ENCODE results near the gene TNFSF18.
A peak's percentile ranks its signal among the peaks of the same experiment; 100 is the strongest.

TNFSF18 gene

DNA sequence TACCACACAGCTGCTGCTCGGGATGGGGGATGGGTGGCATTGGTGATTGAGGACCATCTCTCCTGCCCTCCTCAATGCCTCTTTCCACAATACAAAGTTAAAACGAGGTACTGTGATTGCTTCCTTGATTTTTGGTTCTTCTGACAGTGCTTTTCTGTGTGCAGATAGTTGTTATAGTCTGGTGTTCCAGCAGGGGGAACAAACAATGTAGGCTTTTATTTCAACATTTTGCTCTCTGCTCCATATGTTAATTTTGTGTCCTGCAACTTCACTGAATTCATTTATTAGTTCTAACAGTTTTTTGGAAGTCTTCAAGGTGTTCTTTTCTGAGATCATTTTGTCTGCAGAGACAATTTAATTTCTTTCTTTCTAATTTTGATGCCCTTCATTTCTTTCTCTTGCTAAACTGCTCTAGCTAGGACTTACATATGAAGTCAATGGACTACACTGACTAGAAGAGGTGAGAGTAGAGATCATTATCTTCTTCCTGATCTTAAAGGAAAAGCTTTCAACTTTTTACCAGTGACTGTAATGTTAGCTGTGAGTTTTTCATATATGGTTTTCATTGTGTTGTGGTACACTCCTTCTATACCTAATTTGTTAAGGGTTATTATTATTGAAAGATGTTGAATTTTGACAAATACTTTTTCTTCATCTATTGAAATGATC is 45.4 kb downstream of the TNFSF18 start:
- no peak overlapping the region for H3K4me3 ChIP-seq (ENCODE audit: control insufficient read depth, low read depth, low read length)
- DNase-seq (ENCODE audit: low read depth), result no peak
- TF ChIP-seq, protein P1, sequence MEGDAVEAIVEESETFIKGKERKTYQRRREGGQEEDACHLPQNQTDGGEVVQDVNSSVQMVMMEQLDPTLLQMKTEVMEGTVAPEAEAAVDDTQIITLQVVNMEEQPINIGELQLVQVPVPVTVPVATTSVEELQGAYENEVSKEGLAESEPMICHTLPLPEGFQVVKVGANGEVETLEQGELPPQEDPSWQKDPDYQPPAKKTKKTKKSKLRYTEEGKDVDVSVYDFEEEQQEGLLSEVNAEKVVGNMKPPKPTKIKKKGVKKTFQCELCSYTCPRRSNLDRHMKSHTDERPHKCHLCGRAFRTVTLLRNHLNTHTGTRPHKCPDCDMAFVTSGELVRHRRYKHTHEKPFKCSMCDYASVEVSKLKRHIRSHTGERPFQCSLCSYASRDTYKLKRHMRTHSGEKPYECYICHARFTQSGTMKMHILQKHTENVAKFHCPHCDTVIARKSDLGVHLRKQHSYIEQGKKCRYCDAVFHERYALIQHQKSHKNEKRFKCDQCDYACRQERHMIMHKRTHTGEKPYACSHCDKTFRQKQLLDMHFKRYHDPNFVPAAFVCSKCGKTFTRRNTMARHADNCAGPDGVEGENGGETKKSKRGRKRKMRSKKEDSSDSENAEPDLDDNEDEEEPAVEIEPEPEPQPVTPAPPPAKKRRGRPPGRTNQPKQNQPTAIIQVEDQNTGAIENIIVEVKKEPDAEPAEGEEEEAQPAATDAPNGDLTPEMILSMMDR (conservative IDR thresholded peaks at IDR 0.05; ENCODE audit: control insufficient read depth, insufficient read depth, low read depth, low read length), result peak; percentile 16

DNA sequence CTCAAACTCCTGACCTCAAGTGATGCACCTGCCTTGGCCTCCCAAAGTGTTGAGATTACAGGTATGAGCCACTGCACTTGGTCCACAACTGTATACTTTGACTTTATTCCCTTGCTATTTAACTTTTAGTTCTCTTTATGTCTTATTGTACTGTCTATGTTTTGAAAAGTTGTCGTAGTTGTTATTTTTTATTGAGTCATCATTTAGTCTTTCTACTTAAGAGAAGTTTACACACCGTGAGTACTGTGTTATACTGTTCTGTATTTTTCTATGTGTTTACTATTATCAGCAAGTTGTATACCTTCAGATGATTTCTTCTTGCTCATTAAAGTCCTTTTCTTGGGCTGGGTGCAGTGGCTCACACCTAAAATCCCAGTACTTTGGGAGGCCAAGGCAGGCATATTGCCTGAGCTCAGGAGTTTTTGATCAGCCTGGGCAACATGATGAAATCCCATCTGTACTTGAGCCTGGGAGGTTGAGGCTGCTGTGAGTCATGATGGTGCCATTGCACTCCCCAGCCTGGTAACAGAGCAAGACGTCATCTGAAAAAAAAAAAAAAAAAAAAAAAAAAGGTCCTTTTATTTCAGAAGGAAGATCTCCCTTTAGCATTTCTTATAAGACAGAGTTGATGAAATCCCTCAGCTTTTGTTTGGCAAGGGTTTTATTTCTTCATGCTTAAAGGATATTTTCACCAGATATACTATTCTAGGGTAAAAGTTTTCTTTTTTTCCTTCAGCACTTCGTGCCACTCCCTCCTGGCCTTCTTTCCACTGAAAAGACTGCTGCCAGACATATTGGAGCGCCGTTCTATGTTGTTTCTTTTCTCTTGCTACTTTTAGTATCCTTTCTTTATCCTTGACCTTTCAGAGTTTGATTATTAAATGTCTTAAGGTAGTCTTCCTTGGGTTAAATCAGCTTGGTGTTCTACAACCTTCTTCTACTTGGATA is 47.6 kb downstream of the TNFSF18 start:
- TF ChIP-seq, protein P1 (conservative IDR thresholded peaks at IDR 0.05; ENCODE audit: control insufficient read depth, insufficient read depth, low read depth, low read length), result no peak
- no peak overlapping the region for H3K4me3 ChIP-seq (ENCODE audit: control insufficient read depth, low read depth, low read length)
- peak; percentile 96 for DNase-seq (ENCODE audit: low read depth)

DNA sequence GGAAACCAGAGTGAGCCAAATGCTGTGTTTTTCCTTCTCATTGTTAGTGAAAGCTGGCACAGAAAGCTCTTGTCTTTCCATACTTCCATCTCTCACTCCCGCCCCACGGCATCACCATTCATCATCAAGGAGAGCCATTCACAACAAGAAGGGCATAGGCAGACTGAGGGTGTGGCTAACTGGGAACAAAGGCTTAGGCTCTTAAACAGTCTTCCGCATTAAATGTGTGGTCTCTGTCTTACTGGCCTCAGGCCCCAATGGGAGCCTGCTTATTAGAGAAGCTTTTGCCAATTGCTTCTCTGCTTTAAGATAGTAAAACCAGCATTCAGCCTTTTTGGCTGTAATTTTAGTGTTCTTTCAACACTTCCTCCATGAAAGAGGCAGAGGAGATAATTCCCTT is 51.4 kb downstream of the TNFSF18 start:
- no peak for DNase-seq (ENCODE audit: low read depth)
- TF ChIP-seq, protein P1 (conservative IDR thresholded peaks at IDR 0.05; ENCODE audit: control insufficient read depth, insufficient read depth, low read depth, low read length), result no peak
- no peak overlapping the region for H3K4me3 ChIP-seq (ENCODE audit: control insufficient read depth, low read depth, low read length)

DNA sequence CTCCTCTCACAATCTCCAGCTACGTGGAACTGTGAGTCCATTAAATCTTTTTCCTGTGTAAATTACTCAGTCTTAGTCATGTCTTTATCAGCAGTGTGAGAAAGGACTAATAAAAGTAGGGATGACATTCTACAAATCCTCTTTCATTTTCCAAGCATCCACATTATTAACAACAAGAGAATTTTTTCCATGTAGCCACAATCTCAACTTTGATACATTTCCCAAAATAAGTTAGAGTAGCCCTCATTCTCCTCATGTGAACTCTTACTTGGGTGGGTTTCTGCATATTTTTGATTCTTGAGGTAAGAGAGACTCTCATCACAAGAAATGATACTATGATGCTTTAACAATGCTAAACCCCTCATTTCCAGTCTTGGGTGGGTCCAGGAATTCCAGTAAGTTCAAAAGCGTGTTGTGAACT is 52.8 kb downstream of the TNFSF18 start:
- TF ChIP-seq, protein P1 (conservative IDR thresholded peaks at IDR 0.05; ENCODE audit: control insufficient read depth, insufficient read depth, low read depth, low read length), result no peak
- no peak for DNase-seq (ENCODE audit: low read depth)
- no peak overlapping the region for H3K4me3 ChIP-seq (ENCODE audit: control insufficient read depth, low read depth, low read length)

DNA sequence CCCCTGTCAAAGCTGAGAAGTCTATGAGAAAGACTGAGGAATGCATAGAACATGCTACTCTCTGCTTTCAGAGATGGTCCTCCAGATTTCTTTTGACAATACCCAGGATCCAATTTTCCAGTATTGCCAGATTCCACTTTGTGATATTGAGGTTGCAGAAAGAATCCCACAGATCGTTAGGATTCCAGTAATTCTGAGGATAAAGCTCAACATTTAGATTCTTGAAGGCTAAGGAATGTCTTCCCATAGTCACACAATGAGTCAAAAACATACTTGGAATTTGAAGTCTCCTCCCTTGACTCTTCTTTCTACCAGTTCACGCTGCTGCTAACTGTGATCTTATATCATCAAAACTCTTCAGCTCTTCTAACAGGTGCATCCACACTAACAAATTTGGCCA is 57.1 kb downstream of the TNFSF18 start:
- no peak overlapping the region for H3K4me3 ChIP-seq (ENCODE audit: control insufficient read depth, low read depth, low read length)
- DNase-seq (ENCODE audit: low read depth), result no peak
- TF ChIP-seq, protein P1 (conservative IDR thresholded peaks at IDR 0.05; ENCODE audit: control insufficient read depth, insufficient read depth, low read depth, low read length), result no peak

DNA sequence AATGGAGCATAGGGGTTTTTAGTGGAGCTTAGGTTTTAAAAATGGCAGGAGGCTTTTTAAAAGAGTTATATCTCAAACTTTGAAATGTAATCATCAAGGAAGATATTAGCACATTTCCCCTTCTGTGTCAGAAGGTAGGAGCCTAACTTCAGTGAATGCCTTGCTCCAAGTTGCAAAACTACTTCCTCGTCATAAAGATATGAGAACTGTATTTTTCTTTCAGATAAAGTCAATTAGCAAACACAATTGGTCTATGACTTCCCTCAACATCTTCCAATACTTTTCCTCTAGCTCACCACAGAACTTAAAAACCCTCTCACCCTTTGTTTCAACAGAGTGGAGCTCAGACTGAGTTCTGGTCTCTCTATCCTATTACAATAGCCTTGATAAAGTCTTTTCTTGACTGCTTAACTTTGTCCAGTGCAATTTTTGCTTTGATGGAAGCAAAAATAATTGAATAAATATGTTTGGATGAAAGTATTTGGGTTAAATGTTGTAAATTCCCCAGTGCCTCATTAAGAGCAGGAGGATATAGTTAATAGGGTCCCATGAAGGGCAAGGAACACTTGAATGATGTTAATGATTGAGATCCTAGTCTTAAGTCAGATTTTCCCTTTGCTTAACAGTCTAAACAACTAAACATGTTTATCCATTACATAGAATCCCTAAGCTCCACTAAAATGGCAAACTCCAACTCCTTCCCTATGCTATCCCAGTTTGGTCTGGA is 58.9 kb downstream of the TNFSF18 start:
- no peak for DNase-seq (ENCODE audit: low read depth)
- no peak overlapping the region for H3K4me3 ChIP-seq (ENCODE audit: control insufficient read depth, low read depth, low read length)
- TF ChIP-seq, protein P1 (conservative IDR thresholded peaks at IDR 0.05; ENCODE audit: control insufficient read depth, insufficient read depth, low read depth, low read length), result no peak

Data from fibroblast of mammary gland (primary cell).